Measurements from ENCODE around the gene CACNA1C. TPM values are rescaled to one million over a fixed set of nuclear protein-coding genes. Genes with fewer than 3 reads are reported as not detected.

CACNA1C gene
- total RNA-seq, 2 donors from 2014 or later, result 0.86 to 6.3 TPM

DNA sequence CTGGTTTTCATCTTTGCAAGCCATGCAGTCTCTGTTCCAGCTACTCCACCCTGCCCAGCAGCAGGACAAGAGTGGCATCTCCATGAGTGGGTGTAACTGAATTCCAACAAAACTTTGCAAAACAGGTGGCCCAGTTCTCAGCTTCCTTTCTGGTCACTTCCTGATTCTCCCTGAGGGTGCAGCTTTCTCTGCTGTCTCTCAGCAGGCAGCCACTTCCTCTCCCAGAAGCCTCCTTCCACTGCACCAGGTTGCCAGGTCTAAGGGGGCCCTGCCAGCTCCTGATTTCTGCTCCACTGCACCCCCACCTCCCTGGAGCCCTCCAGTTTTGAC is 400.9 kb downstream of the CACNA1C start:
- Mint-ChIP-seq H3K4me3 (no peak overlapping the region), H3K4me1 (peaks cover 4% of the 10 kb centered on the region), H3K27me3 (ENCODE audit: insufficient read depth) (peaks cover 1% of the 10 kb centered on the region), H3K27ac (no peak overlapping the region), H3K36me3 (ENCODE audit: low read depth) (no peaks in the 10 kb centered on the region), H3K9me3 (no peaks in the 10 kb centered on the region)
- Histone ChIP-seq H3K27me3 (ENCODE audit: control insufficient read depth, insufficient read depth, low read length, poor library complexity, severe bottlenecking) (no peaks in the 10 kb centered on the region), H3K4me1 (ENCODE audit: control insufficient read depth, insufficient read depth, low read length) (no peaks in the 10 kb centered on the region), H3K4me3 (ENCODE audit: low read length) (no peak overlapping the region), H3K27ac (ENCODE audit: low read depth, low read length) (no peak overlapping the region), H3K36me3 (ENCODE audit: control insufficient read depth, insufficient read depth, low read length) (no peaks in the 10 kb centered on the region), H3K9ac (ENCODE audit: extremely low read depth, low read length, poor library complexity, severe bottlenecking) (no peak overlapping the region), H3K9me3 (ENCODE audit: control insufficient read depth, low read length) (no peaks in the 10 kb centered on the region)
- no peak for DNase-seq
- TF ChIP-seq, protein P1, sequence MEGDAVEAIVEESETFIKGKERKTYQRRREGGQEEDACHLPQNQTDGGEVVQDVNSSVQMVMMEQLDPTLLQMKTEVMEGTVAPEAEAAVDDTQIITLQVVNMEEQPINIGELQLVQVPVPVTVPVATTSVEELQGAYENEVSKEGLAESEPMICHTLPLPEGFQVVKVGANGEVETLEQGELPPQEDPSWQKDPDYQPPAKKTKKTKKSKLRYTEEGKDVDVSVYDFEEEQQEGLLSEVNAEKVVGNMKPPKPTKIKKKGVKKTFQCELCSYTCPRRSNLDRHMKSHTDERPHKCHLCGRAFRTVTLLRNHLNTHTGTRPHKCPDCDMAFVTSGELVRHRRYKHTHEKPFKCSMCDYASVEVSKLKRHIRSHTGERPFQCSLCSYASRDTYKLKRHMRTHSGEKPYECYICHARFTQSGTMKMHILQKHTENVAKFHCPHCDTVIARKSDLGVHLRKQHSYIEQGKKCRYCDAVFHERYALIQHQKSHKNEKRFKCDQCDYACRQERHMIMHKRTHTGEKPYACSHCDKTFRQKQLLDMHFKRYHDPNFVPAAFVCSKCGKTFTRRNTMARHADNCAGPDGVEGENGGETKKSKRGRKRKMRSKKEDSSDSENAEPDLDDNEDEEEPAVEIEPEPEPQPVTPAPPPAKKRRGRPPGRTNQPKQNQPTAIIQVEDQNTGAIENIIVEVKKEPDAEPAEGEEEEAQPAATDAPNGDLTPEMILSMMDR (conservative IDR thresholded peaks at IDR 0.05), result no peak

DNA sequence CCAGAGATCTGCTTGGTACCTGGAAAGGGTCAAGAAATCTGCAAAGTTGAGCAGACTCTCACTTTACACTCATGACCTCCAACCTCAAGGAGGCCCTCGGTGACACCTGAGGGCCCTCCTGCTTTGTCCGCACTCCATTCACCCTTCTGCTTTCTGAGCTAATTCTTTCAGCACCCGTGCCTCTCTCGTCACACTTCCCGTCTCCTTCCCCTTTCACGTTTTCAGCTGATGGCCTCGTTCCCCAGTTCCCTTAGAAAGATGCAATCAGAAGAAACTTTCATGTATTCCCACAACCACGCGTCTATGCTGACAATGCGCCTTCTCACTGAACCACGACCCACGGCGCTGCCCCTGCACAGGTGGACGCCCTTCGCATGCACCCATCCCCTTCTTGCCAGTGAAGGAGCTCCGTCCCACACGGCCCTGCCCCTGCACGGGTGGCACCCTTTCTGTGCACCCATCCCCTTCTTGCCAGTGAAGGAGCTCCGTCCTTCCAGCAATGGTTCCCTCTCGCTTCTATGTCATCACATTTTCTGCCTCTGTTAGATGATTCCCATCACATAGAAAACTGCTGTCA is 401.9 kb downstream of the CACNA1C start:
- Mint-ChIP-seq H3K4me3 (no peak overlapping the region), H3K27me3 (ENCODE audit: insufficient read depth) (no peaks in the 10 kb centered on the region), H3K36me3 (ENCODE audit: low read depth) (no peaks in the 10 kb centered on the region), H3K4me1 (peaks cover 4% of the 10 kb centered on the region), H3K9me3 (no peaks in the 10 kb centered on the region), H3K27ac (no peak overlapping the region)
- H3K27me3 ChIP-seq (ENCODE audit: control insufficient read depth, insufficient read depth, low read length, poor library complexity, severe bottlenecking), result no peaks in the 10 kb centered on the region
- DNase-seq, result no peak
- H3K4me3 ChIP-seq (ENCODE audit: low read length), result no peak overlapping the region
- H3K4me1 ChIP-seq (ENCODE audit: control insufficient read depth, insufficient read depth, low read length), result no peaks in the 10 kb centered on the region
- no peaks in the 10 kb centered on the region for H3K36me3 ChIP-seq (ENCODE audit: control insufficient read depth, insufficient read depth, low read length)
- no peak overlapping the region for H3K27ac ChIP-seq (ENCODE audit: low read depth, low read length)
- H3K9ac ChIP-seq (ENCODE audit: extremely low read depth, low read length, poor library complexity, severe bottlenecking), result no peak overlapping the region
- no peaks in the 10 kb centered on the region for H3K9me3 ChIP-seq (ENCODE audit: control insufficient read depth, low read length)
- WGBS, 2 experiments (ENCODE audit: insufficient coverage in 1 of 2, insufficient read length in 1 of 2), result 89 to 92% methylated on average over 16 to 20 of the region's 20 CpGs
- TF ChIP-seq, protein P1 (conservative IDR thresholded peaks at IDR 0.05), result no peak

DNA sequence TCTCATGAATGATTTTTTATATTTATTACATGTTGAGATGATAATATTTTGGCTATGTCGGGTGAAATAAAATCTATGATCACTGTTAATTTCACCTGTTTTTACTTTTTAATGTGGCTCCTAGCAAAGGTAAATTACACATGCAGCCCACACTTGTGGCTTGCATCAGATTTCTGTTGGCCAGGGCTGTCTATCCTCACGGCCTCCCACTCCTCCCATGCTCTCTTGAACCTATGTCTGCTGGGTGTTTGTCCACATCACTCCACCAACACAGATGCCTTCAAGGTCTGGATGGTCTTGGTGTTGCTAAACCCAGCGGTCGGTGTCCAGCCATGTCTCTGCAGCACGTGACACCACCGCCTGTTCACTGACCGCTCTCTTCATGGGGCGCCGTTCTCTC is 402.6 kb downstream of the CACNA1C start:
- Mint-ChIP-seq H3K36me3 (ENCODE audit: low read depth) (no peaks in the 10 kb centered on the region), H3K27me3 (ENCODE audit: insufficient read depth) (no peaks in the 10 kb centered on the region), H3K4me1 (peaks cover 4% of the 10 kb centered on the region), H3K27ac (no peak overlapping the region), H3K9me3 (no peaks in the 10 kb centered on the region), H3K4me3 (no peak overlapping the region)
- no peak overlapping the region for H3K9ac ChIP-seq (ENCODE audit: extremely low read depth, low read length, poor library complexity, severe bottlenecking)
- no peaks in the 10 kb centered on the region for H3K36me3 ChIP-seq (ENCODE audit: control insufficient read depth, insufficient read depth, low read length)
- no peak for DNase-seq
- TF ChIP-seq, protein P1 (conservative IDR thresholded peaks at IDR 0.05), result no peak
- no peaks in the 10 kb centered on the region for H3K9me3 ChIP-seq (ENCODE audit: control insufficient read depth, low read length)
- H3K27me3 ChIP-seq (ENCODE audit: control insufficient read depth, insufficient read depth, low read length, poor library complexity, severe bottlenecking), result no peaks in the 10 kb centered on the region
- WGBS, 2 experiments (ENCODE audit: insufficient coverage in 1 of 2, insufficient read length in 1 of 2), result 89 to 91% methylated on average over 7 to 9 of the region's 9 CpGs
- no peak overlapping the region for H3K4me3 ChIP-seq (ENCODE audit: low read length)
- H3K4me1 ChIP-seq (ENCODE audit: control insufficient read depth, insufficient read depth, low read length), result no peaks in the 10 kb centered on the region
- no peak overlapping the region for H3K27ac ChIP-seq (ENCODE audit: low read depth, low read length)

All from endodermal cell (in vitro differentiated cells).